Measurements from ENCODE around the gene C19orf38. TPM values are rescaled to one million over a fixed set of nuclear protein-coding genes. Genes with fewer than 3 reads are reported as not detected.

C19orf38 gene
- total and polyA plus RNA-seq, 2 of the 4 experiments (the other 2 are of a cell fraction), result 0.18 to 0.19 TPM

DNA sequence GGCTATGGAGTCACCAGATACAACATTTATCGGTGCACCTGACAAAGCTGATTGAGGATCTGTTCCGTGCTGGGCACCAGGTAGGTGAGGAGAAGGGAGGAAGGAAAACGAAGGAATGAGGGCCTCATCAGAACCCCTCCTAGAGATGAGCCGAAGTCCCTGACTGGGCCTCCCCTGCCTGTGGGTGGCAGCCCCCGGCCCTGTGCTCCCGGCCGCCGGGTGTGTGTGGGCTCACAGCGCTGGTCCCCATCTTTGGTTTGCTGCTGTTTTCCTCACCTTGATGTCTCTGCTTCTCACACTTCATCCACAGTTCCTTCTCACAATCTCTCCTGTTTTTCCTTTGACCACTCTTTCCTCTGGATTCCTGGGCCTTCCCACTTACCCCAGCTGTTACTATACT lies 45.0 kb upstream of the C19orf38 start:
- Histone ChIP-seq H4K5ac (ENCODE audit: low read depth, low read length) (no peak overlapping the region), H3K9me1 (ENCODE audit: insufficient read depth, low read length) (no peaks in the 10 kb centered on the region; the same call in 1 of the 2 replicates), H2BK15ac (ENCODE audit: low read depth, low read length) (no peak overlapping the region), H3K79me1 (ENCODE audit: low read depth in 1 of 2, low read length in 2 of 2) (peaks cover 0 to 10% of the 10 kb centered on the region in 2 experiments; a peak in 1 of 4 replicates), H3K9me3 (ENCODE audit: control insufficient read depth, insufficient read depth, low read length) (no peaks in the 10 kb centered on the region), H3K9ac (ENCODE audit: low read depth, low read length) (no peak overlapping the region), H3K4me3 (ENCODE audit: insufficient read depth, low read depth, low read length) (no peak overlapping the region), H2BK120ac (ENCODE audit: low read depth, low read length) (no peak overlapping the region), H2BK20ac (ENCODE audit: low read depth, low read length) (no peak overlapping the region), H2AK5ac (ENCODE audit: low read depth, low read length) (no peak overlapping the region), H3K36me3 (ENCODE audit: control insufficient read depth, insufficient read depth, low read length) (peaks cover 67% of the 10 kb centered on the region), H2BK5ac (ENCODE audit: low read depth, low read length, poor library complexity, severe bottlenecking) (no peak overlapping the region), H3K27me3 (ENCODE audit: control insufficient read depth, insufficient read depth, low read length) (no peaks in the 10 kb centered on the region), H3K4me2 (ENCODE audit: low read depth, low read length) (no peak overlapping the region), H3K4me1 (ENCODE audit: control insufficient read depth, insufficient read depth, low read length) (no peaks in the 10 kb centered on the region), H3K18ac (ENCODE audit: low read depth, low read length) (no peak overlapping the region), H4K91ac (ENCODE audit: insufficient read depth, low read depth, low read length) (no peak overlapping the region), H3K14ac (replicated peaks; ENCODE audit: low read depth, low read length) (no peak overlapping the region), H3K23ac (ENCODE audit: low read depth, low read length) (no peak overlapping the region), H2AFZ (replicated peaks; ENCODE audit: low read length, poor library complexity) (no peak overlapping the region), H3K27ac (ENCODE audit: insufficient read depth, low read length) (no peak overlapping the region), H3K56ac (ENCODE audit: extremely low read depth, insufficient read depth, low read length) (no peak overlapping the region), H4K20me1 (ENCODE audit: insufficient read depth, low read length) (no peaks in the 10 kb centered on the region; the same call in 1 of the 2 replicates), H3K4ac (ENCODE audit: low read depth, low read length) (no peak overlapping the region), H4K8ac (ENCODE audit: low read depth in 2 of 2, low read length in 2 of 2) (no peak overlapping the region), H2AK9ac (replicated peaks; ENCODE audit: low read depth, low read length, poor library complexity) (no peak overlapping the region)
- no TSS peak for BruUV-seq (replicated peaks)
- in situ Hi-C loops (cut with MboI; ENCODE audit: low sequenced_read_pairs) (no loop called here), dilution Hi-C loops (cut with HindIII; ENCODE audit: low sequenced_read_pairs, unreplicated experiment) (no loop called here), intact Hi-C loops (cut with micrococcal nuclease) (no loop called here)
- CTCF ChIA-PET, result no interaction called here
- 96% methylated on average over 6 of the region's 9 CpGs; no CpG with 5 or more reads in 1 of the 2 experiments for WGBS, 2 experiments (ENCODE audit: extremely low coverage in 2 of 2, insufficient read length in 1 of 2)
- ATAC-seq (ENCODE audit: low read depth) (no peak), DNase-seq (no peak)
- POLR2A ChIA-PET (ENCODE audit: unreplicated experiment), result no interaction called here
- TF ChIP-seq CEBPB (IDR thresholded peaks at IDR 0.05; ENCODE audit: low read depth, low read length) (no peak), RCOR1 (IDR thresholded peaks at IDR 0.05; ENCODE audit: insufficient replicate concordance, low read length) (no peak), POLR2A (IDR thresholded peaks at IDR 0.05; ENCODE audit: low read depth, low read length) (no peak), FOS (IDR thresholded peaks at IDR 0.05; ENCODE audit: low read depth, low read length) (no peak), MAFK (IDR thresholded peaks at IDR 0.05; ENCODE audit: low read depth, low read length) (no peak), NFE2L2 (IDR thresholded peaks at IDR 0.05; ENCODE audit: low read depth, low read length) (no peak), ELK1 (IDR thresholded peaks at IDR 0.05; ENCODE audit: borderline replicate concordance, low read depth, low read length) (no peak), RFX5 (IDR thresholded peaks at IDR 0.05; ENCODE audit: low read depth, low read length) (no peak), SMC3 (IDR thresholded peaks at IDR 0.05; ENCODE audit: low read depth, low read length) (no peak), BHLHE40 (IDR thresholded peaks at IDR 0.05; ENCODE audit: low read depth, low read length) (no peak), RAD21 (IDR thresholded peaks at IDR 0.05; ENCODE audit: low read length) (no peak), USF2 (IDR thresholded peaks at IDR 0.05; ENCODE audit: low read depth, low read length) (no peak), CHD1 (IDR thresholded peaks at IDR 0.05; ENCODE audit: low read depth, low read length) (no peak), MAZ (IDR thresholded peaks at IDR 0.05; ENCODE audit: borderline replicate concordance, low read depth, low read length) (no peak), MXI1 (IDR thresholded peaks at IDR 0.05; ENCODE audit: borderline replicate concordance, low read depth, low read length) (no peak)
- TF ChIP-seq, protein P1, sequence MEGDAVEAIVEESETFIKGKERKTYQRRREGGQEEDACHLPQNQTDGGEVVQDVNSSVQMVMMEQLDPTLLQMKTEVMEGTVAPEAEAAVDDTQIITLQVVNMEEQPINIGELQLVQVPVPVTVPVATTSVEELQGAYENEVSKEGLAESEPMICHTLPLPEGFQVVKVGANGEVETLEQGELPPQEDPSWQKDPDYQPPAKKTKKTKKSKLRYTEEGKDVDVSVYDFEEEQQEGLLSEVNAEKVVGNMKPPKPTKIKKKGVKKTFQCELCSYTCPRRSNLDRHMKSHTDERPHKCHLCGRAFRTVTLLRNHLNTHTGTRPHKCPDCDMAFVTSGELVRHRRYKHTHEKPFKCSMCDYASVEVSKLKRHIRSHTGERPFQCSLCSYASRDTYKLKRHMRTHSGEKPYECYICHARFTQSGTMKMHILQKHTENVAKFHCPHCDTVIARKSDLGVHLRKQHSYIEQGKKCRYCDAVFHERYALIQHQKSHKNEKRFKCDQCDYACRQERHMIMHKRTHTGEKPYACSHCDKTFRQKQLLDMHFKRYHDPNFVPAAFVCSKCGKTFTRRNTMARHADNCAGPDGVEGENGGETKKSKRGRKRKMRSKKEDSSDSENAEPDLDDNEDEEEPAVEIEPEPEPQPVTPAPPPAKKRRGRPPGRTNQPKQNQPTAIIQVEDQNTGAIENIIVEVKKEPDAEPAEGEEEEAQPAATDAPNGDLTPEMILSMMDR (conservative IDR thresholded peaks at IDR 0.05; ENCODE audit: low read depth, low read length), result no peak

Measured in IMR-90 (cell line).